ENCODE measurements around the gene ADIPOQ.
"Not testable (repeated sequence)": the region's sequence is repeated elsewhere in the genome, so short reads cannot be mapped to it uniquely, and the experiment has no call there.

The ADIPOQ gene

GRCh38 chr3:186883686-186884058, 41.2 kb downstream of the ADIPOQ start:
- no peaks in the 10 kb centered on the region for H3K36me3 ChIP-seq (ENCODE audit: control insufficient read depth, insufficient read depth, low read length)
- WGBS (ENCODE audit: insufficient coverage, insufficient read length) = no CpG with 5 or more reads among the region's 1 CpG

GRCh38 chr3:186884868-186885267, 42.4 kb downstream of the ADIPOQ start:
- DNase-seq (ENCODE audit: low read depth, low spot score); H3K4me1 ChIP-seq (ENCODE audit: control insufficient read depth, insufficient read depth, low read length); H3K4me3 ChIP-seq (ENCODE audit: low read length); H3K36me3 ChIP-seq (ENCODE audit: control insufficient read depth, insufficient read depth, low read length); H3K9me3 ChIP-seq (ENCODE audit: control insufficient read depth, insufficient read depth, low read length); H3K27ac ChIP-seq (ENCODE audit: low read length); H3K27me3 ChIP-seq (ENCODE audit: control insufficient read depth, insufficient read depth, low read length): not testable (repeated sequence)
- no CpG with 5 or more reads among the region's 29 CpGs for WGBS (ENCODE audit: insufficient coverage, insufficient read length)

More at GRCh38 chr3:186883686-186884058, 41.2 kb downstream of the ADIPOQ start:
- no peaks in the 10 kb centered on the region for H3K27me3 ChIP-seq (ENCODE audit: control insufficient read depth, insufficient read depth, low read length)
- no peak for DNase-seq (ENCODE audit: low read depth, low spot score)
- H3K4me3 ChIP-seq (ENCODE audit: low read length) = no peak overlapping the region
- H3K4me1 ChIP-seq (ENCODE audit: control insufficient read depth, insufficient read depth, low read length) = peaks cover 5% of the 10 kb centered on the region
- H3K27ac ChIP-seq (ENCODE audit: low read length) = no peak overlapping the region
- H3K9me3 ChIP-seq (ENCODE audit: control insufficient read depth, insufficient read depth, low read length) = no peaks in the 10 kb centered on the region

GRCh38 chr3:186886202-186886981, 43.9 kb downstream of the ADIPOQ start:
- H3K27me3 ChIP-seq (ENCODE audit: control insufficient read depth, insufficient read depth, low read length) = no peaks in the 10 kb centered on the region
- H3K4me3 ChIP-seq (ENCODE audit: low read length) = no peak overlapping the region
- no CpG with 5 or more reads among the region's 5 CpGs for WGBS (ENCODE audit: insufficient coverage, insufficient read length)
- no peak overlapping the region for H3K27ac ChIP-seq (ENCODE audit: low read length)
- DNase-seq (ENCODE audit: low read depth, low spot score) = no peak
- H3K4me1 ChIP-seq (ENCODE audit: control insufficient read depth, insufficient read depth, low read length) = peaks cover 5% of the 10 kb centered on the region
- H3K9me3 ChIP-seq (ENCODE audit: control insufficient read depth, insufficient read depth, low read length) = no peaks in the 10 kb centered on the region
- no peaks in the 10 kb centered on the region for H3K36me3 ChIP-seq (ENCODE audit: control insufficient read depth, insufficient read depth, low read length)

GRCh38 chr3:186887507-186887938, 45.0 kb downstream of the ADIPOQ start:
- not testable (repeated sequence) for H3K9me3 ChIP-seq (ENCODE audit: control insufficient read depth, insufficient read depth, low read length); H3K4me1 ChIP-seq (ENCODE audit: control insufficient read depth, insufficient read depth, low read length)
- WGBS (ENCODE audit: insufficient coverage, insufficient read length) = no CpG with 5 or more reads among the region's 5 CpGs

GRCh38 chr3:186888569-186888968, 46.1 kb downstream of the ADIPOQ start:
- Histone ChIP-seq H3K9me3 (ENCODE audit: control insufficient read depth, insufficient read depth, low read length) (no peaks in the 10 kb centered on the region), H3K36me3 (ENCODE audit: control insufficient read depth, insufficient read depth, low read length) (no peaks in the 10 kb centered on the region), H3K27me3 (ENCODE audit: control insufficient read depth, insufficient read depth, low read length) (no peaks in the 10 kb centered on the region), H3K27ac (ENCODE audit: low read length) (no peak overlapping the region), H3K4me3 (ENCODE audit: low read length) (no peak overlapping the region), H3K4me1 (ENCODE audit: control insufficient read depth, insufficient read depth, low read length) (peaks cover 5% of the 10 kb centered on the region)
- no CpG with 5 or more reads among the region's 6 CpGs for WGBS (ENCODE audit: insufficient coverage, insufficient read length)
- DNase-seq (ENCODE audit: low read depth, low spot score) = no peak

More at GRCh38 chr3:186887507-186887938, 45.0 kb downstream of the ADIPOQ start:
- not testable (repeated sequence) for H3K4me3 ChIP-seq (ENCODE audit: low read length); H3K27me3 ChIP-seq (ENCODE audit: control insufficient read depth, insufficient read depth, low read length); H3K36me3 ChIP-seq (ENCODE audit: control insufficient read depth, insufficient read depth, low read length); DNase-seq (ENCODE audit: low read depth, low spot score); H3K27ac ChIP-seq (ENCODE audit: low read length)

- H3K4me1 ChIP-seq (ENCODE audit: control insufficient read depth, insufficient read depth, low read length); H3K27me3 ChIP-seq (ENCODE audit: control insufficient read depth, insufficient read depth, low read length); H3K4me3 ChIP-seq (ENCODE audit: low read length); DNase-seq (ENCODE audit: low read depth, low spot score); H3K27ac ChIP-seq (ENCODE audit: low read length); H3K36me3 ChIP-seq (ENCODE audit: control insufficient read depth, insufficient read depth, low read length); H3K9me3 ChIP-seq (ENCODE audit: control insufficient read depth, insufficient read depth, low read length): not testable (repeated sequence)
- no CpG with 5 or more reads among the region's 4 CpGs for WGBS (ENCODE audit: insufficient coverage, insufficient read length)
Observed at GRCh38 chr3:186889698-186890097, 47.2 kb downstream of the ADIPOQ start.

GRCh38 chr3:186890911-186891310, 48.4 kb downstream of the ADIPOQ start:
- DNase-seq (ENCODE audit: low read depth, low spot score) = no peak
- peaks cover 5% of the 10 kb centered on the region for H3K4me1 ChIP-seq (ENCODE audit: control insufficient read depth, insufficient read depth, low read length)
- no peak overlapping the region for H3K27ac ChIP-seq (ENCODE audit: low read length)
- H3K36me3 ChIP-seq (ENCODE audit: control insufficient read depth, insufficient read depth, low read length) = no peaks in the 10 kb centered on the region
- H3K27me3 ChIP-seq (ENCODE audit: control insufficient read depth, insufficient read depth, low read length) = no peaks in the 10 kb centered on the region
- no peaks in the 10 kb centered on the region for H3K9me3 ChIP-seq (ENCODE audit: control insufficient read depth, insufficient read depth, low read length)
- H3K4me3 ChIP-seq (ENCODE audit: low read length) = no peak overlapping the region

- WGBS (ENCODE audit: insufficient coverage, insufficient read length) = no CpG with 5 or more reads among the region's 2 CpGs
- not testable (repeated sequence) for DNase-seq (ENCODE audit: low read depth, low spot score); H3K4me1 ChIP-seq (ENCODE audit: control insufficient read depth, insufficient read depth, low read length); H3K27ac ChIP-seq (ENCODE audit: low read length); H3K4me3 ChIP-seq (ENCODE audit: low read length); H3K36me3 ChIP-seq (ENCODE audit: control insufficient read depth, insufficient read depth, low read length); H3K9me3 ChIP-seq (ENCODE audit: control insufficient read depth, insufficient read depth, low read length); H3K27me3 ChIP-seq (ENCODE audit: control insufficient read depth, insufficient read depth, low read length)
Observed at GRCh38 chr3:186893071-186893470, 50.6 kb downstream of the ADIPOQ start.

- WGBS (ENCODE audit: insufficient coverage, insufficient read length) = no CpG with 5 or more reads among the region's 5 CpGs
- no peak overlapping the region for H3K27ac ChIP-seq (ENCODE audit: low read length)
- H3K4me1 ChIP-seq (ENCODE audit: control insufficient read depth, insufficient read depth, low read length) = peaks cover 5% of the 10 kb centered on the region
- no peak overlapping the region for H3K4me3 ChIP-seq (ENCODE audit: low read length)
- H3K27me3 ChIP-seq (ENCODE audit: control insufficient read depth, insufficient read depth, low read length) = no peaks in the 10 kb centered on the region
- H3K9me3 ChIP-seq (ENCODE audit: control insufficient read depth, insufficient read depth, low read length) = no peaks in the 10 kb centered on the region
- no peaks in the 10 kb centered on the region for H3K36me3 ChIP-seq (ENCODE audit: control insufficient read depth, insufficient read depth, low read length)
- no peak for DNase-seq (ENCODE audit: low read depth, low spot score)
Observed at GRCh38 chr3:186895406-186895805, 52.9 kb downstream of the ADIPOQ start.

GRCh38 chr3:186896006-186896405, 53.5 kb downstream of the ADIPOQ start:
- Histone ChIP-seq H3K27ac (ENCODE audit: low read length) (no peak overlapping the region), H3K36me3 (ENCODE audit: control insufficient read depth, insufficient read depth, low read length) (no peaks in the 10 kb centered on the region), H3K4me1 (ENCODE audit: control insufficient read depth, insufficient read depth, low read length) (peaks cover 5% of the 10 kb centered on the region), H3K4me3 (ENCODE audit: low read length) (no peak overlapping the region), H3K27me3 (ENCODE audit: control insufficient read depth, insufficient read depth, low read length) (no peaks in the 10 kb centered on the region), H3K9me3 (ENCODE audit: control insufficient read depth, insufficient read depth, low read length) (no peaks in the 10 kb centered on the region)
- WGBS (ENCODE audit: insufficient coverage, insufficient read length) = no CpG with 5 or more reads among the region's 4 CpGs
- no peak for DNase-seq (ENCODE audit: low read depth, low spot score)

GRCh38 chr3:186896875-186897274, 54.4 kb downstream of the ADIPOQ start:
- Histone ChIP-seq H3K36me3 (ENCODE audit: control insufficient read depth, insufficient read depth, low read length) (no peaks in the 10 kb centered on the region), H3K27ac (ENCODE audit: low read length) (no peak overlapping the region), H3K27me3 (ENCODE audit: control insufficient read depth, insufficient read depth, low read length) (no peaks in the 10 kb centered on the region), H3K4me1 (ENCODE audit: control insufficient read depth, insufficient read depth, low read length) (peaks cover 5% of the 10 kb centered on the region), H3K9me3 (ENCODE audit: control insufficient read depth, insufficient read depth, low read length) (no peaks in the 10 kb centered on the region), H3K4me3 (ENCODE audit: low read length) (no peak overlapping the region)
- no CpG with 5 or more reads among the region's 4 CpGs for WGBS (ENCODE audit: insufficient coverage, insufficient read length)
- no peak for DNase-seq (ENCODE audit: low read depth, low spot score)

All from iPS DF 6.9 (cell line).